ENCODE results near the gene RTF1.

Gene RTF1

GRCh38 chr15:41511331-41511898, 94.5 kb downstream of the RTF1 start:
- no peak for FAIRE-seq
- no peak for TF ChIP-seq POU2F2 (IDR thresholded peaks at IDR 0.05; ENCODE audit: low read depth, low read length)
- no peak for TF ChIP-seq SPI1 (IDR thresholded peaks at IDR 0.05; ENCODE audit: low read depth, low read length)
- TF ChIP-seq POLR2A (IDR thresholded peaks at IDR 0.05; ENCODE audit: low read depth, low read length), result no peak
- TF ChIP-seq POLR2AphosphoS5 (IDR thresholded peaks at IDR 0.05; ENCODE audit: low read depth, low read length), result no peak
- no peak for TF ChIP-seq TAF1 (IDR thresholded peaks at IDR 0.05; ENCODE audit: low read depth, low read length)
- TF ChIP-seq PAX5 (IDR thresholded peaks at IDR 0.05; ENCODE audit: insufficient read depth, low read length, severe bottlenecking), result no peak

DNA sequence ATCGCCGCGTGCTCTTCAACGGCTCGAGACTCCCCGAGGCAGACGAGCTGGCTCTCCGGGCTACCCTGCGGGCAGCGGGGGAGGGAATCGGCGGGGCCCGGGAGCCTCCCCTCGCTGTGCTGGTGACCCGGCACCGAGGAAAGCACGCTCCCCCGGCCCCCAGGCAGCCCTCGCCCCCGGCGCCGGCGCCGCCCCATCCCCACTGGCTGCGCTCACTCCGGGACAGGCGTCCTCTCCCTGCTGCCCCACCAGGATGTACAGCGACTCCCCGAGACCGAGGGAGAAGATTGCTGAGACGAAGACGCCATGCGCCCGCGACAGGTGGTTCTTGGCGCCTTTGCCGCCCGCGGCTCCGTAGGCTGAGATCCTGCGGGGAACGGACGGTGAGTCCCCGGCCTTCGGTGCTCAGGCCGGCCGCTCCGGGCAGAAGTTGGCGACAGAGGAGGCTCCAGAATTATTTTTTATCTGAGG, 95.0 kb downstream of the RTF1 start:
- DNase-seq (ENCODE audit: insufficient read length, low spot score) (no peak), FAIRE-seq (no peak)
- TF ChIP-seq POLR2AphosphoS5 (IDR thresholded peaks at IDR 0.05; ENCODE audit: low read depth, low read length) (no peak), PAX5 (IDR thresholded peaks at IDR 0.05; ENCODE audit: insufficient read depth, low read length, severe bottlenecking) (no peak)

More at GRCh38 chr15:41511331-41511898, 94.5 kb downstream of the RTF1 start:
- DNase-seq (ENCODE audit: insufficient read length, low spot score), result no peak

GRCh38 chr15:41512512-41512939, 95.6 kb downstream of the RTF1 start:
- FAIRE-seq (no peak), DNase-seq (ENCODE audit: insufficient read length, low spot score) (no peak)
- TF ChIP-seq POU2F2 (IDR thresholded peaks at IDR 0.05; ENCODE audit: low read depth, low read length) (no peak), PAX5 (IDR thresholded peaks at IDR 0.05; ENCODE audit: insufficient read depth, low read length, severe bottlenecking) (no peak), POLR2A (IDR thresholded peaks at IDR 0.05; ENCODE audit: low read depth, low read length) (no peak), TAF1 (IDR thresholded peaks at IDR 0.05; ENCODE audit: low read depth, low read length) (no peak), POLR2AphosphoS5 (IDR thresholded peaks at IDR 0.05; ENCODE audit: low read depth, low read length) (no peak), SPI1 (IDR thresholded peaks at IDR 0.05; ENCODE audit: low read depth, low read length) (no peak)

GRCh38 chr15:41512940-41513505, 96.1 kb downstream of the RTF1 start:
- peak; percentile 63 for FAIRE-seq
- TF ChIP-seq POLR2AphosphoS5 (IDR thresholded peaks at IDR 0.05; ENCODE audit: low read depth, low read length) (no peak), POLR2A (IDR thresholded peaks at IDR 0.05; ENCODE audit: low read depth, low read length) (no peak), POU2F2 (IDR thresholded peaks at IDR 0.05; ENCODE audit: low read depth, low read length) (no peak), PAX5 (IDR thresholded peaks at IDR 0.05; ENCODE audit: insufficient read depth, low read length, severe bottlenecking) (no peak), TAF1 (IDR thresholded peaks at IDR 0.05; ENCODE audit: low read depth, low read length) (no peak), SPI1 (IDR thresholded peaks at IDR 0.05; ENCODE audit: low read depth, low read length) (no peak)
- peak; percentile 56 for DNase-seq (ENCODE audit: insufficient read length, low spot score)

DNA sequence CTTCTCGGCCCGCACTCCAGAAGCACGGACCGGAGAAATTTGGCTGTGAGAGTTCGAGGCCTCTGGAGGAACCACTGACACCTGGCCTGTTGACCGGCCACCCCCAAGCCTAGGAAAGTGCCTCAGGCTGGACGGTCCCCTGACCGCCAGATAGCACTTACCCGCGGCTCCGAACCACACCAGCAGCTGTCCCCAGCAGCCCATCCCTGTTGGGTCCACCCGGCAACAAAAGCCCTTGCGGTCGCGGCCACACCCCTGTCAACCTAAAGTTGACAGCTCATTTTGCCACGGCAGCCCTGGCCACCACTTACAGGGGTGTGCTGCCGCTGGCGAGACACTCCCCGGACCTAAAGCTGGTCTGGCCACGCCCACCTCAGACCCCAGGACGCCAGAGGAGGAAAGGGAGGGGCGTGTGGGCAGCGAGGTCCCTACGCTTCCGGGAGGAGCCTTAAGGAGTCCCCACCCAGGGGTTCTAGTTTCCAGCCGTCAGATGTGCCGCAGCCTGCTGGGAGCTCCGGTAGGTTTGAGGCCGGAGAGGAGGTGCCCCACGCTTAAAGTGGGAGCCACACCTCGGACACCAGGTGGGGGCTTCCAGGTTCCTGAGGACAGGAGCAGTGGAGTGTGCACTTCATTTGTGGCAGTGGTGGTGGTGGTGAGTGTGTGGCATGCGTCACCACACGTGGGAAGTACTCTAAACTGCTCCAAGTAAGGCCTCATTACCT, 96.8 kb downstream of the RTF1 start, which contains the start of gene LTK:
Gene LTK (minus strand): TSS at position 322 of the 722 bp plus-strand sequence. CDS start 118 bp downstream, at position 204.
- FAIRE-seq (no peak), DNase-seq (ENCODE audit: insufficient read length, low spot score) (no peak)
- TF ChIP-seq SPI1 (IDR thresholded peaks at IDR 0.05; ENCODE audit: low read depth, low read length), result no peak
- no peak for TF ChIP-seq TAF1 (IDR thresholded peaks at IDR 0.05; ENCODE audit: low read depth, low read length)
- no peak for TF ChIP-seq POLR2AphosphoS5 (IDR thresholded peaks at IDR 0.05; ENCODE audit: low read depth, low read length)
- TF ChIP-seq POU2F2 (IDR thresholded peaks at IDR 0.05; ENCODE audit: low read depth, low read length), result no peak
- no peak for TF ChIP-seq POLR2A (IDR thresholded peaks at IDR 0.05; ENCODE audit: low read depth, low read length)

DNA sequence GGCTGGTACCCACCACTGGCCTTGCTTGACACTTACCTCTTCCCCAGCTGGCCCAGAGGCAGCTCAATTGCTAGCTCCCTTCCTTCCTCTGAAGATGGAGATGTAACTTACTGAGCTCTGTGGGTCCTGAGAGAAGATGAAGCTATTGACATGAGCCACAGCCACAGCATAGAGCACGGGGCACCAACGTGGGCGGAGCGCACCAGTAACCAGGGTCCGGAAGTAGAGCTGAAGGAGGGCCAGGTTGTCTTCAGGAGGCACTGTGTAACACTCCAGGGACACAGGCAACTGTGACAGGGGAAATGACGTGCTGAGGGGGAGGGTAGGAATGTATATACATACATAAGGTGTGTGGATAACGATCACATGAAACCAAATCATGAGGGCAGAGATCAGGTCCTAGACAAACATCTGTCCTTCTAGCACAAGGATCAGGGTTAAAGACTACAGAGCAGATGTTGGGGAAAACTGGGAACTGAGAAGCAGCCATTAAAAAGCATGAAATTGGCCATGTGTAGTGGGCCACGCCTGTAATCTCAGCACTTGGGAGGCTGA, 101.1 kb downstream of the RTF1 start:
- FAIRE-seq, result no peak
- no peak for DNase-seq (ENCODE audit: insufficient read length, low spot score)
- TF ChIP-seq POU2F2 (IDR thresholded peaks at IDR 0.05; ENCODE audit: low read depth, low read length), result no peak

- no peak for FAIRE-seq
- no peak for DNase-seq (ENCODE audit: insufficient read length, low spot score)
- TF ChIP-seq TAF1 (IDR thresholded peaks at IDR 0.05; ENCODE audit: low read depth, low read length) (no peak), POLR2AphosphoS5 (IDR thresholded peaks at IDR 0.05; ENCODE audit: low read depth, low read length) (no peak), POU2F2 (IDR thresholded peaks at IDR 0.05; ENCODE audit: low read depth, low read length) (no peak), POLR2A (IDR thresholded peaks at IDR 0.05; ENCODE audit: low read depth, low read length) (no peak), SPI1 (IDR thresholded peaks at IDR 0.05; ENCODE audit: low read depth, low read length) (no peak), PAX5 (IDR thresholded peaks at IDR 0.05; ENCODE audit: insufficient read depth, low read length, severe bottlenecking) (no peak)
Measured at GRCh38 chr15:41520636-41521035, 103.7 kb downstream of the RTF1 start.

GRCh38 chr15:41521614-41522013, 104.7 kb downstream of the RTF1 start:
- no peak for DNase-seq (ENCODE audit: insufficient read length, low spot score)
- FAIRE-seq, result no peak
- TF ChIP-seq SPI1 (IDR thresholded peaks at IDR 0.05; ENCODE audit: low read depth, low read length) (no peak), POLR2A (IDR thresholded peaks at IDR 0.05; ENCODE audit: low read depth, low read length) (no peak), POLR2AphosphoS5 (IDR thresholded peaks at IDR 0.05; ENCODE audit: low read depth, low read length) (no peak), TAF1 (IDR thresholded peaks at IDR 0.05; ENCODE audit: low read depth, low read length) (no peak), POU2F2 (IDR thresholded peaks at IDR 0.05; ENCODE audit: low read depth, low read length) (no peak), PAX5 (IDR thresholded peaks at IDR 0.05; ENCODE audit: insufficient read depth, low read length, severe bottlenecking) (no peak)

DNA sequence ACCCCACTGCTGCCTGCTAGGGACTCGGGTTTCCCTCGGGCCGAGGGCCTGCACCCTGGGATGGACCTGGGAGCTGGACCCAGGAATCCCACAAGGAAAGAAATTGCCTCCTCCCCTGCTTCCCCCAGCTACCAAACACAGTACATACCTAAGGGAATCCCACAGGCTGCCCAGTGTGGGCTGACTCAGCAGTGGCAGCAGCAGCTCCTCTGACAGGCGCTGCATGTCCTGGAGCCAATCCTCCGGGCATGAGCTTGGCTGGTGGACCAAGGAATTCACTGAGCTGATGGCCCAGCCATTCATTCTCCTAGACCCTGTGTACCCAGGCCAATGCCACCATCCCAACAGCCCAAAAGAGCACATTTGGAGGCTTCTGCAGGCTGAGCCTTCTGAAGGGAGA, 106.2 kb downstream of the RTF1 start:
- TF ChIP-seq SPI1 (IDR thresholded peaks at IDR 0.05; ENCODE audit: low read depth, low read length) (no peak), POLR2AphosphoS5 (IDR thresholded peaks at IDR 0.05; ENCODE audit: low read depth, low read length) (no peak), PAX5 (IDR thresholded peaks at IDR 0.05; ENCODE audit: insufficient read depth, low read length, severe bottlenecking) (no peak)
- no peak for DNase-seq (ENCODE audit: insufficient read length, low spot score)
- no peak for FAIRE-seq
